Measurements from ENCODE around the gene ERICH3.

GRCh38 chr1:74591949-74592348 is 81.6 kb downstream of the ERICH3 start:
- no peak for TF ChIP-seq EZH2 (IDR thresholded peaks at IDR 0.05; ENCODE audit: low read length)
- TF ChIP-seq, protein P1, sequence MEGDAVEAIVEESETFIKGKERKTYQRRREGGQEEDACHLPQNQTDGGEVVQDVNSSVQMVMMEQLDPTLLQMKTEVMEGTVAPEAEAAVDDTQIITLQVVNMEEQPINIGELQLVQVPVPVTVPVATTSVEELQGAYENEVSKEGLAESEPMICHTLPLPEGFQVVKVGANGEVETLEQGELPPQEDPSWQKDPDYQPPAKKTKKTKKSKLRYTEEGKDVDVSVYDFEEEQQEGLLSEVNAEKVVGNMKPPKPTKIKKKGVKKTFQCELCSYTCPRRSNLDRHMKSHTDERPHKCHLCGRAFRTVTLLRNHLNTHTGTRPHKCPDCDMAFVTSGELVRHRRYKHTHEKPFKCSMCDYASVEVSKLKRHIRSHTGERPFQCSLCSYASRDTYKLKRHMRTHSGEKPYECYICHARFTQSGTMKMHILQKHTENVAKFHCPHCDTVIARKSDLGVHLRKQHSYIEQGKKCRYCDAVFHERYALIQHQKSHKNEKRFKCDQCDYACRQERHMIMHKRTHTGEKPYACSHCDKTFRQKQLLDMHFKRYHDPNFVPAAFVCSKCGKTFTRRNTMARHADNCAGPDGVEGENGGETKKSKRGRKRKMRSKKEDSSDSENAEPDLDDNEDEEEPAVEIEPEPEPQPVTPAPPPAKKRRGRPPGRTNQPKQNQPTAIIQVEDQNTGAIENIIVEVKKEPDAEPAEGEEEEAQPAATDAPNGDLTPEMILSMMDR (optimal IDR thresholded peaks at IDR 0.05 in 1 of 3, IDR thresholded peaks at IDR 0.05 in 1 of 3, conservative IDR thresholded peaks at IDR 0.05 in 1 of 3; ENCODE audit: extremely low read depth in 1 of 3, insufficient read depth in 2 of 3, low read length in 3 of 3): no peak

Measured in keratinocyte (primary cell).